Activated CD8-positive, alpha-beta T cell treated with anti-CD3 and anti-CD28 coated beads, Interleukin-2, amount 10 ng/mL, durations not matched to agents 7 days and 5 days (primary cell): Measurements from ENCODE around the gene MBNL1. TPM values are rescaled to one million over a fixed set of nuclear protein-coding genes. Genes with fewer than 3 reads are reported as not detected.

Experiments
- ATAC-seq: fragments of 150-1000 bp; cut with Tn5 transposase; one replicate; pipeline ENCODE4 v1.10.0; 2021; ENCODE audit warnings: moderate library complexity
- CTCF ChIA-PET: fragments of 350-600 bp; sonication (Branson Sonifier 250); formaldehyde crosslinking; loops from one replicate; lab custom pipeline; 2021; ENCODE audit warnings: antibody characterized with exemption; lab: Charles Lee
- POLR2A ChIA-PET: fragments of 350-600 bp; sonication (Branson Sonifier 250); formaldehyde crosslinking; loops from one replicate; lab custom pipeline; 2021; ENCODE audit warnings: antibody characterized with exemption; lab: Charles Lee
- DNase-seq: peaks from one replicate; pipeline ENCODE4 v3.0.0-alpha.2; 2020
- H3K27ac Mint-ChIP-seq: one replicate; pipeline ENCODE4 v1.8.0; 2021; ENCODE audit warnings: mild to moderate bottlenecking, mixed read lengths
- H3K27me3 Mint-ChIP-seq: one replicate; pipeline ENCODE4 v1.8.0; 2021; ENCODE audit warnings: low read depth, mixed read lengths
- H3K36me3 Mint-ChIP-seq: one replicate; pipeline ENCODE4 v1.8.0; 2021; ENCODE audit warnings: low read depth, mixed read lengths
- H3K4me1 Mint-ChIP-seq: one replicate; pipeline ENCODE4 v1.8.0; 2021; ENCODE audit warnings: low read depth, mixed read lengths
- H3K4me3 Mint-ChIP-seq: one replicate; pipeline ENCODE4 v1.8.0; 2021; ENCODE audit warnings: mild to moderate bottlenecking, mixed read lengths
- H3K9me3 Mint-ChIP-seq: one replicate; pipeline ENCODE4 v1.8.0; 2022; ENCODE audit warnings: mixed read lengths; ENCODE audit not compliant: insufficient read depth
- total RNA-seq, 2 experiments: library from RNA; stranded (reverse); gene quantifications; one replicate each; pipeline ENCODE4 v1.2.3, GENCODE V29; 2021

The MBNL1 gene
- total RNA-seq, 2 experiments from 2014 or later = 469 to 504 TPM

- Mint-ChIP-seq H3K27ac (no peak overlapping the region), H3K36me3 (peaks cover 45% of the 10 kb centered on the region), H3K4me3 (no peak overlapping the region), H3K27me3 (no peaks in the 10 kb centered on the region), H3K9me3 (no peaks in the 10 kb centered on the region), H3K4me1 (peaks cover 77% of the 10 kb centered on the region)
- DNase-seq (no peak), ATAC-seq (no peak)
- POLR2A ChIA-PET = interaction anchor here (1.2 to 10.0 kb wide), 3 partner anchors 8 to 18 kb away, joined by 5 to 163 read pairs (median 7); partner anchors contain the start of gene MBNL1
- CTCF ChIA-PET = interaction anchor here (1.0 to 3.5 kb wide), 2 partner anchors 17 to 78 kb away, joined by 6 to 12 read pairs; no protein-coding TSS in a partner anchor
Observed at GRCh38 chr3:152261329-152261728, 7.4 kb upstream of the MBNL1 start.

- Mint-ChIP-seq H3K27me3 (no peaks in the 10 kb centered on the region), H3K9me3 (no peaks in the 10 kb centered on the region), H3K4me1 (peaks cover 74% of the 10 kb centered on the region), H3K4me3 (no peak overlapping the region), H3K36me3 (peaks cover 57% of the 10 kb centered on the region), H3K27ac (peak overlapping the region; percentile 33)
- DNase-seq (no peak), ATAC-seq (no peak)
- ChIA-PET POLR2A (interaction anchor here (1.4 to 2.6 kb wide), 2 partner anchors 19 to 65 kb away, joined by 4 to 8 read pairs; no protein-coding TSS in a partner anchor), CTCF (interaction anchor here (0.7 to 1.3 kb wide), 3 partner anchors 9 to 81 kb away, joined by 3 read pairs; no protein-coding TSS in a partner anchor)
Observed at GRCh38 chr3:152263711-152264110, 5.0 kb upstream of the MBNL1 start.

GRCh38 chr3:152264378-152264777 lies 4.4 kb upstream of the MBNL1 start:
- ChIA-PET POLR2A (interaction anchor here (2.6 kb wide), 1 partner anchor 19 kb away, joined by 8 read pairs; no protein-coding TSS in a partner anchor), CTCF (interaction anchor here (1.0 kb wide), 1 partner anchor 82 kb away, joined by 3 read pairs; no protein-coding TSS in a partner anchor)
- Mint-ChIP-seq H3K9me3 (no peaks in the 10 kb centered on the region), H3K27ac (no peak overlapping the region), H3K36me3 (peaks cover 62% of the 10 kb centered on the region), H3K4me1 (peaks cover 68% of the 10 kb centered on the region), H3K27me3 (no peaks in the 10 kb centered on the region), H3K4me3 (no peak overlapping the region)
- DNase-seq (no peak), ATAC-seq (no peak)

GRCh38 chr3:152266221-152266995 lies 2.3 kb upstream of the MBNL1 start:
- Mint-ChIP-seq H3K27ac (peak overlapping the region; percentile 87), H3K9me3 (no peaks in the 10 kb centered on the region), H3K4me3 (peak overlapping the region; percentile 90), H3K27me3 (no peaks in the 10 kb centered on the region), H3K4me1 (peaks cover 50% of the 10 kb centered on the region), H3K36me3 (peaks cover 70% of the 10 kb centered on the region)
- ATAC-seq (no peak), DNase-seq (no peak)
- ChIA-PET POLR2A (interaction anchor here (0.9 kb wide), 1 partner anchor 21 kb away, joined by 3 read pairs; no protein-coding TSS in a partner anchor), CTCF (no interaction called here)

GRCh38 chr3:152267831-152268554 lies 736 bp upstream of the MBNL1 start:
- peaks cover 72% of the 10 kb centered on the region for H3K36me3 Mint-ChIP-seq
- peak overlapping the region; percentile 90 for H3K4me3 Mint-ChIP-seq
- H3K9me3 Mint-ChIP-seq = no peaks in the 10 kb centered on the region
- H3K27ac Mint-ChIP-seq = peak overlapping the region; percentile 87
- CTCF ChIA-PET = interaction anchor here (0.9 to 3.1 kb wide), 9 partner anchors 9 to 196 kb away, joined by 3 to 17 read pairs (median 5); no protein-coding TSS in a partner anchor
- no peak for ATAC-seq
- peaks cover 52% of the 10 kb centered on the region for H3K4me1 Mint-ChIP-seq
- no peak for DNase-seq
- H3K27me3 Mint-ChIP-seq = no peaks in the 10 kb centered on the region
- POLR2A ChIA-PET = interaction anchor here (0.6 to 7.0 kb wide), 17 partner anchors 11 to 1067 kb away, joined by 3 to 211 read pairs (median 11); partner anchors contain the start of gene GPR171

GRCh38 chr3:152269056-152269830 lies 514 bp downstream of the MBNL1 start:
- ChIA-PET POLR2A (interaction anchor here (0.6 to 7.0 kb wide), 29 partner anchors 10 to 1069 kb away, joined by 3 to 211 read pairs (median 5); partner anchors contain the start of gene GPR171), CTCF (interaction anchor here (0.9 to 3.1 kb wide), 9 partner anchors 10 to 197 kb away, joined by 3 to 17 read pairs (median 4); no protein-coding TSS in a partner anchor)
- peak overlapping the region; percentile 87 for H3K27ac Mint-ChIP-seq
- DNase-seq (peak; percentile 53), ATAC-seq (peak; percentile 43)
- peaks cover 71% of the 10 kb centered on the region for H3K36me3 Mint-ChIP-seq
- H3K4me3 Mint-ChIP-seq = peak overlapping the region; percentile 90
- no peaks in the 10 kb centered on the region for H3K27me3 Mint-ChIP-seq
- no peaks in the 10 kb centered on the region for H3K9me3 Mint-ChIP-seq
- H3K4me1 Mint-ChIP-seq = peaks cover 49% of the 10 kb centered on the region

- Mint-ChIP-seq H3K27ac (peak overlapping the region; percentile 87), H3K4me3 (peak overlapping the region; percentile 90), H3K27me3 (no peaks in the 10 kb centered on the region), H3K4me1 (peaks cover 48% of the 10 kb centered on the region), H3K36me3 (peaks cover 74% of the 10 kb centered on the region), H3K9me3 (no peaks in the 10 kb centered on the region)
- ChIA-PET CTCF (interaction anchor here (1.0 to 3.1 kb wide), 5 partner anchors 10 to 86 kb away, joined by 3 to 17 read pairs (median 6); no protein-coding TSS in a partner anchor), POLR2A (interaction anchor here (0.6 to 7.0 kb wide), 18 partner anchors 9 to 197 kb away, joined by 3 to 211 read pairs (median 11); no protein-coding TSS in a partner anchor)
- peak; percentile 56 for DNase-seq
- peak; percentile 14 for ATAC-seq
Observed at GRCh38 chr3:152269831-152270734, 1.4 kb downstream of the MBNL1 start.

- Mint-ChIP-seq H3K4me1 (peaks cover 47% of the 10 kb centered on the region), H3K36me3 (peaks cover 76% of the 10 kb centered on the region), H3K9me3 (no peaks in the 10 kb centered on the region), H3K4me3 (peak overlapping the region; percentile 90), H3K27ac (peak overlapping the region; percentile 87), H3K27me3 (no peaks in the 10 kb centered on the region)
- DNase-seq = no peak
- POLR2A ChIA-PET = interaction anchor here (0.6 to 7.0 kb wide), 7 partner anchors 10 to 198 kb away, joined by 3 to 211 read pairs (median 11); no protein-coding TSS in a partner anchor
- ATAC-seq = no peak
- CTCF ChIA-PET = interaction anchor here (1.6 kb wide), 1 partner anchor 9 kb away, joined by 3 read pairs; no protein-coding TSS in a partner anchor
Observed at GRCh38 chr3:152270937-152271336, 2.2 kb downstream of the MBNL1 start.

- no peaks in the 10 kb centered on the region for H3K27me3 Mint-ChIP-seq
- H3K27ac Mint-ChIP-seq = peak overlapping the region; percentile 87
- H3K4me1 Mint-ChIP-seq = peaks cover 47% of the 10 kb centered on the region
- DNase-seq = no peak
- H3K9me3 Mint-ChIP-seq = no peaks in the 10 kb centered on the region
- POLR2A ChIA-PET = interaction anchor here (0.6 to 7.0 kb wide), 7 partner anchors 13 to 1729 kb away, joined by 3 to 211 read pairs (median 4); no protein-coding TSS in a partner anchor
- no peak for ATAC-seq
- H3K4me3 Mint-ChIP-seq = peak overlapping the region; percentile 90
- peaks cover 73% of the 10 kb centered on the region for H3K36me3 Mint-ChIP-seq
- CTCF ChIA-PET = interaction anchor here (0.6 to 5.2 kb wide), 8 partner anchors 11 to 88 kb away, joined by 3 to 27 read pairs (median 4); no protein-coding TSS in a partner anchor
Observed at GRCh38 chr3:152271501-152272236, 2.9 kb downstream of the MBNL1 start.
